NCI-H1930 (cell line): ENCODE results near the gene ZNF184.
"Not testable (repeated sequence)": the region's sequence is repeated elsewhere in the genome, so short reads cannot be mapped to it uniquely, and the experiment has no call there.

Experiments used
- DNase-seq, 2 experiments: peaks; one replicate each; lab custom pipeline; 2025; lab: John Stamatoyannopoulos, UW

ZNF184 gene

DNA sequence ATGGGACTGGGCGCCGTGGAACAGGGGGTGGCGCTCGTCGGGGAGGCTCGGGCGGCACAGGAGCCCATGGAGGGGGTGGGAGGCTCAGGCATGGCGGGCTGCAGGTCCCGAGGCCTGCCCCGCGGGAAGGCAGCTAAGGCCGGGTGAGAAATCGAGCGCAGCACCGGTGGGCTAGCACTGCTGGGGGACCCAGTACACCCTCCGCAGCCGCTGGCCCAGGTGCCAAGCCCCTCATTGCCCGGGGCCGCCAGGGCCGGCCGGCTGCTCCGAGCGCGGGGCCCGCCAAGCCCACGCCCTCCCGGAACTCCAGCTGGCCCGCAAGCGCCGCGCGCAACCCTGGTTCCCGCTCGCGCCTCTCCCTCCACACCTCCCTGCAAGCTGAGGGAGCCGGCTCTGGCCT lies 48.1 kb downstream of the ZNF184 start:
- DNase-seq, result not testable (repeated sequence)

DNA sequence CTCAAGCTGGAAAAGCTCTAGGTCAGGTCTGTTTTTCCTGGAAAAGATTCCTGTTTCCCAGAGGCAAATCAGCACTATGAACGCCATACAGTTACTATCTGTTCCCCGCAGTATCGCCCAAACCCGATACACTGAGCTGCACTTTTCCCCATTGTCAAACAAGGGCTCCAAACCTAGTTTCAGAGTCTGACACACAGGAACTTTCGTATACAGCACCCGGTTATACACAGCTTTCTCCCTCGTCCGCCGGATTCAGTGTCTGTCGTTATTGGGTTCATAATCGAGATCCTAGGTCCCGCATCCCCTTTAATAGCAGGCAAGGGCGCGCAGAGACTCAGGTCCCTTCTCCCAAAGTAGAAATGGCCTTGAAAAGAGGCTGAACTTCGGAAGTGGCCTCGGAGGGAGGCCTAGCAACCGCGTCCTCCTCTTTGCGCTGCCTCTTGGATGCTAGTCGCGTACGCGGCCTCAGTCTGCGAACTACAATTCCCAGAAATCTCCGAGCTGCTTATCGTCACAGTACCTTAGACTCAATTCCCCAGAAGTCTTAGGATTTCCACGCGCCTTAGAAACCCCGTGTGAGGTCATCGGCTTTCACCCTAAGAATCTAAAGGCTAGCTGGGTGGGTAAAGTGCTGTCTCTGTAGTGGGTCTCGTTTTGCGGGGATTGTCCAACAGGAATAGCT lies 50.1 kb downstream of the ZNF184 start:
- peak in 1 of 2 experiments; percentile 3 for DNase-seq

- no peak for DNase-seq
Measured at GRCh38 chr6:27419363-27419762, 53.5 kb downstream of the ZNF184 start.

DNA sequence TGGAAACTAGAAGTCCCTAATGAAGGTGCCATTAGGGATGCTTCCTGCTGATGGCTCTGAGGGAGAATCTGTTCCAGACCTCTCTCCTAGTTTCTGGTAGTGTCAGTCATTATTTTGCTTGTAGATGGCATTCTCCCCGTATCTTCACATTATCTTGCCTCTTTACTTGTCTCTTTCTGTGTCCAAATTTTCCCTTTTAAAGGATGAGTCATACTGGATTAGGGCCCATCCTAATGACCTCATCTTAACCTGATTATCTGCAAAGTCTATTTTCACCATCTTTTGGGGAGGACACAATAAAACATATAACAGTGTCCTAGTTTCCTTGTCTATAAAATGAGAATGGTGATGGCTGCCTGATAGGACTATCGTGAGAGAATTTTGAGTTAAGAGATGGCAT lies 57.0 kb downstream of the ZNF184 start:
- DNase-seq, result no peak

DNA sequence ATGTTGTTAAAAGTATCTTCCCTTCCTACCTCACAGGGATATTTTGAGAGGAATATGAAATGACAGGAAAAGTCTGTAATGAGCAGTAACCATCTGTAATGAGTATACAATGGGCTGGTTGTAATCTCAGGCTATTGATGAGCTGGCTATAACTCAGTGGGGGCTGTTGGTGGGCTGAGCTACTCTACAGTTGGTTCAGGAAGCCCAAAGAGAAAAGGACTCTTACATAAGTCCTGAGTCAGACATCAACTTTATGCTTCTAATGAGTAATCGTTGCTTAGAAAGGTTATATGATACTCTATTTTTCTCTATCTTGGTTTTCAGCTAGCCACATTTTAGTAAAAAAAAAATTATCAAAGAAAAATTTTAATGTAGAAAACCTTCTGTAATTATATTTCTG lies 57.9 kb downstream of the ZNF184 start:
- DNase-seq, result no peak

- DNase-seq, result no peak
Measured at GRCh38 chr6:27414300-27414699, 58.6 kb downstream of the ZNF184 start.

DNA sequence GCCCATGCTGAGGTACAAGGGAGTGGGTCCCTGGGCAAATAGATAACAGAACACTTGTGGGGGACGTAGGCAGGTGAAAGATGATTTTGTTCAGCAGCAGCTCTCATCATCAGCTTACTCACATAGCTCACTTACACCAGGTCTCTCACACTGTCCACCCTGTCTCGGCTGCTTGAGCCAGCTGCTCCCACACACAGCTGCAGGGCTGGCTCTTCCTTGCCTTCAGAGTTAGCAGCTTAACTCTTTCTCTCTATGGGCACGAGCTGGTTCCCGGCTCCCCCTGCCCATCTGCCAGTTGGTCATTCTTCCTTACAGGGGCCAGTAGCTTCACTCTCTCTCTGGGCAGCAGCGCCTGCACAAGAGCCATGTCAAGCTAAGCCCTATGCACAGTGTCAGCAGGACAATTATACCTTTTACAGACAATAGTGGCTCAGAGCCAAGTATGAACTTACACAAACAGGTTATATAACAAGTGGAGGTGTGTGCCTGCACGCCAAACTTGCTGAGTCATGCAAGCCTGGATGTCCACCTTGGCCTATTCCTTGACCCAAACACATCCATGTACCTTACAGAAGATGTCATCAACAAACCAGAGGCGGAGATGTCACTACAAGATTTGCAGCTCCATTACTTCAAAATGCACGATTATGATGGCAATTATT lies 65.6 kb downstream of the ZNF184 start:
- DNase-seq, result no peak

DNA sequence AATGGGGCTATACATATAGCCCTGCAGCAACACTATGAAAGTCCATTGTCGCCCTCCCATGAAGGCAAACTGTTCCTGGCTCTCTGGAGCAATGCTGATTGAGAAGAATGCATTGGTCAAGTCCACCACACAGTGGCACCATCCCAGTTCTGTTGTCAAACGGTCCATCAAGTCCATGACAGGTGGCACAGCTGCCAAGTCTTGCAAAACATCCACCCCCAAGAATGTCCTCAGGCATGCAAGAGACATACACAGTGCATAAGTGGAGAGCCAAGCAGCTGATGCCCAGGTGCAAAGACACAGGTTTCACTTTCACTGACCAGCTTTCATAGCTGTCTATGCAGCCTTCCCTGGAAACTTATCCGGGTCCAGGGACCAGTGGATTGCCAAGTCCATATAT lies 66.8 kb downstream of the ZNF184 start:
- DNase-seq, result no peak

DNA sequence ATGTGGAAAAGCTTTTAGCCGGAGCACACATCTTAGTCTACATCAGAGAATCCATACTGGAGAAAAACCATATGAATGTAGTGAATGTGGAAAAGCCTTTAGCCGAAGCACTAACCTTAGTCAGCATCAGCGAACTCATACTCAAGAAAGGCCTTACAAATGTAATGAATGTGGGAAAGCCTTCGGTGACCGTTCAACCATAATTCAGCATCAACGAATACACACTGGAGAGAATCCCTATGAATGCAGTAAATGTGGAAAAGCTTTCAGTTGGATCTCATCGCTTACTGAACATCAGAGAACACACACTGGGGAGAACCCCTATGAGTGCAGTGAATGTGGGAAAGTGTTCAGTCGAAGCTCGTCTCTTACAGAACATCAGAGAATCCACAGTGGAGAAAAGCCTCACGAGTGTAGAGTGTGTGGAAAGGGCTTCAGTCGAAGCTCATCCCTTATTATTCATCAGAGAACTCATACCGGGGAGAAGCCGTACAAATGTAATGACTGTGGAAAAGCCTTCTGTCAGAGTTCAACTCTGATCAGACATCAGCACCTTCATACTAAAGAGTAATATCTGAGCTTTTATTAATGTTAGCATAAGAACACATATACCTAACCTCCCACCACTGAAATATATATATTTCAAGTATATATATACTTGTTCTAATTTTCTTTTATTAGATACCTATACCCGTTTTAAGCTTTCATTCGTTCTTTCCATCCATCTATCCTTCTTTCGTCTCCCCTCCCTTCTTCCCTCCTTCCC lies 71.8 kb downstream of the ZNF184 start:
- DNase-seq, result no peak
